Measurements from ENCODE around the gene ADAMTSL2.

Gene ADAMTSL2

GRCh38 chr9:133599470-133600173 is 65.1 kb downstream of the ADAMTSL2 start:
- Histone ChIP-seq H3K4me3 (ENCODE audit: low read length) (no peak overlapping the region), H4K20me1 (ENCODE audit: control insufficient read depth, insufficient read depth, low read depth, low read length) (no peaks in the 10 kb centered on the region), H3K27me3 (ENCODE audit: control insufficient read depth, low read length) (no peaks in the 10 kb centered on the region), H3K4me2 (ENCODE audit: low read length) (no peak overlapping the region), H3K27ac (ENCODE audit: low read depth, low read length) (no peak overlapping the region), H3K36me3 (ENCODE audit: control insufficient read depth, low read length) (no peaks in the 10 kb centered on the region), H3K79me2 (ENCODE audit: control insufficient read depth, low read length) (no peaks in the 10 kb centered on the region), H3K4me1 (ENCODE audit: control insufficient read depth, low read length) (peaks cover 8% of the 10 kb centered on the region), H3K9me2 (replicated peaks; ENCODE audit: control insufficient read depth, low read length) (no peaks in the 10 kb centered on the region), H3F3A (ENCODE audit: control insufficient read depth, insufficient read depth) (no peaks in the 10 kb centered on the region), H3K9me3 (ENCODE audit: control insufficient read depth, insufficient read depth, low read length) (peaks cover 26% of the 10 kb centered on the region)
- TF ChIP-seq EZH2phosphoT487 (IDR thresholded peaks at IDR 0.05; ENCODE audit: borderline replicate concordance, low read length) (no peak), CTCF (IDR thresholded peaks at IDR 0.05; ENCODE audit: low read depth, low read length, poor library complexity, severe bottlenecking) (no peak)

GRCh38 chr9:133600739-133601138 is 66.2 kb downstream of the ADAMTSL2 start:
- Histone ChIP-seq H3K4me1 (ENCODE audit: control insufficient read depth, low read length) (peaks cover 13% of the 10 kb centered on the region), H3K9me3 (ENCODE audit: control insufficient read depth, insufficient read depth, low read length) (peaks cover 26% of the 10 kb centered on the region), H3F3A (ENCODE audit: control insufficient read depth, insufficient read depth) (no peaks in the 10 kb centered on the region), H3K4me2 (ENCODE audit: low read length) (no peak overlapping the region), H3K27me3 (ENCODE audit: control insufficient read depth, low read length) (no peaks in the 10 kb centered on the region), H3K9me2 (replicated peaks; ENCODE audit: control insufficient read depth, low read length) (no peaks in the 10 kb centered on the region), H3K4me3 (ENCODE audit: low read length) (no peak overlapping the region), H4K20me1 (ENCODE audit: control insufficient read depth, insufficient read depth, low read depth, low read length) (no peaks in the 10 kb centered on the region), H3K79me2 (ENCODE audit: control insufficient read depth, low read length) (no peaks in the 10 kb centered on the region), H3K27ac (ENCODE audit: low read depth, low read length) (no peak overlapping the region), H3K36me3 (ENCODE audit: control insufficient read depth, low read length) (no peaks in the 10 kb centered on the region)
- TF ChIP-seq EZH2phosphoT487 (IDR thresholded peaks at IDR 0.05; ENCODE audit: borderline replicate concordance, low read length) = no peak
- no peak for TF ChIP-seq CTCF (IDR thresholded peaks at IDR 0.05; ENCODE audit: low read depth, low read length, poor library complexity, severe bottlenecking)

GRCh38 chr9:133601746-133602145 is 67.2 kb downstream of the ADAMTSL2 start:
- Histone ChIP-seq H3K27me3 (ENCODE audit: control insufficient read depth, low read length) (peaks cover 3% of the 10 kb centered on the region), H3K4me3 (ENCODE audit: low read length) (no peak overlapping the region), H3K27ac (ENCODE audit: low read depth, low read length) (no peak overlapping the region), H4K20me1 (ENCODE audit: control insufficient read depth, insufficient read depth, low read depth, low read length) (no peaks in the 10 kb centered on the region), H3K36me3 (ENCODE audit: control insufficient read depth, low read length) (no peaks in the 10 kb centered on the region), H3K9me2 (replicated peaks; ENCODE audit: control insufficient read depth, low read length) (no peaks in the 10 kb centered on the region), H3K79me2 (ENCODE audit: control insufficient read depth, low read length) (no peaks in the 10 kb centered on the region), H3K9me3 (ENCODE audit: control insufficient read depth, insufficient read depth, low read length) (peaks cover 20% of the 10 kb centered on the region), H3K4me2 (ENCODE audit: low read length) (no peak overlapping the region), H3F3A (ENCODE audit: control insufficient read depth, insufficient read depth) (no peaks in the 10 kb centered on the region), H3K4me1 (ENCODE audit: control insufficient read depth, low read length) (peaks cover 13% of the 10 kb centered on the region)
- no peak for TF ChIP-seq CTCF (IDR thresholded peaks at IDR 0.05; ENCODE audit: low read depth, low read length, poor library complexity, severe bottlenecking)
- no peak for TF ChIP-seq EZH2phosphoT487 (IDR thresholded peaks at IDR 0.05; ENCODE audit: borderline replicate concordance, low read length)

All from DOHH2 (cell line).